Measurements from ENCODE around the gene NR2F2.

- no peak for TF ChIP-seq CTCF (IDR thresholded peaks at IDR 0.05; ENCODE audit: low read length)
- TF ChIP-seq EZH2 (optimal IDR thresholded peaks at IDR 0.05; ENCODE audit: low read depth, low read length), result no peak
Observed at GRCh38 chr15:96303503-96304056, 26.9 kb upstream of the NR2F2 start.

All from MM.1S (cell line).